WTC11 (cell line): ENCODE results near the gene BFSP1. TPM values are rescaled to one million over a fixed set of nuclear protein-coding genes. Genes with fewer than 3 reads are reported as not detected.

ENCODE experiments used
- ATAC-seq: fragments of 200-7000 bp; cut with Tn5 transposase; 2 replicates; pipeline ENCODE4 v1.10.0; 2021; ENCODE audit warnings: mild to moderate bottlenecking, moderate library complexity
- CTCF ChIA-PET: fragments of 300-600 bp; sonication (Branson Sonifier 250); formaldehyde crosslinking; loops from one replicate; lab custom pipeline; 2021; ENCODE audit warnings: antibody characterized with exemption; lab: Charles Lee
- POLR2A ChIA-PET: fragments of 350-600 bp; sonication (Branson Sonifier 250); formaldehyde crosslinking; loops from one replicate; lab custom pipeline; 2021; ENCODE audit warnings: antibody characterized with exemption; lab: Charles Lee
- DNase-seq: peaks from one replicate; pipeline ENCODE4 v3.0.0; 2021; ENCODE audit warnings: low spot score
- H3K27ac Mint-ChIP-seq: 2 replicates; pipeline ENCODE4 v1.8.0; 2021; ENCODE audit warnings: mixed read lengths
- H3K27me3 Mint-ChIP-seq: 2 replicates; pipeline ENCODE4 v1.8.0; 2021; ENCODE audit warnings: low read depth, mild to moderate bottlenecking, moderate library complexity, mixed read lengths
- H3K36me3 Mint-ChIP-seq: 2 replicates; pipeline ENCODE4 v1.8.0; 2021; ENCODE audit warnings: mixed read lengths
- H3K4me1 Mint-ChIP-seq: 2 replicates; pipeline ENCODE4 v1.8.0; 2022; ENCODE audit warnings: mixed read lengths
- H3K4me3 Mint-ChIP-seq: 2 replicates; pipeline ENCODE4 v1.8.0; 2021; ENCODE audit warnings: mild to moderate bottlenecking, moderate library complexity, mixed read lengths
- H3K9me3 Mint-ChIP-seq: 2 replicates; pipeline ENCODE4 v1.8.0; 2021; ENCODE audit warnings: mixed read lengths
- ATF6 ChIP-seq: sonication (generic); formaldehyde crosslinking; IDR thresholded peaks from 2 replicates; pipeline ENCODE4 v1.8.1; 2023; ENCODE audit warnings: mild to moderate bottlenecking, missing genetic modification reagents
- CBFB ChIP-seq: sonication (generic); formaldehyde crosslinking; IDR thresholded peaks from 2 replicates; pipeline ENCODE4 v1.8.1; 2022; ENCODE audit warnings: mild to moderate bottlenecking, low read depth, missing genetic modification reagents
- CTCF ChIP-seq: fragments of 200-600 bp; IDR thresholded peaks from 2 replicates; pipeline ENCODE4 v1.8.0; 2022; ENCODE audit warnings: antibody characterized with exemption
- ESRRA ChIP-seq: sonication (generic); formaldehyde crosslinking; IDR thresholded peaks from 2 replicates; pipeline ENCODE4 v1.8.1; 2022; ENCODE audit warnings: mild to moderate bottlenecking, missing genetic modification reagents, borderline replicate concordance
- ETV6 ChIP-seq: sonication (generic); formaldehyde crosslinking; IDR thresholded peaks from 2 replicates; pipeline ENCODE4 v1.8.1; 2022; ENCODE audit warnings: mild to moderate bottlenecking, missing genetic modification reagents
- FOXJ3 ChIP-seq: sonication (generic); formaldehyde crosslinking; IDR thresholded peaks from 2 replicates; pipeline ENCODE4 v1.9.0; 2021; ENCODE audit warnings: missing genetic modification reagents, mild to moderate bottlenecking, borderline replicate concordance
- GABPB1 ChIP-seq: sonication (generic); formaldehyde crosslinking; IDR thresholded peaks from 2 replicates; pipeline ENCODE4 v1.8.1; 2023; ENCODE audit warnings: mild to moderate bottlenecking, missing genetic modification reagents
- GRHL2 ChIP-seq: fragments of 250-450 bp; sonication (Bioruptor Pico); IDR thresholded peaks from 2 replicates; pipeline ENCODE4 v1.8.0; 2022; ENCODE audit warnings: mild to moderate bottlenecking, moderate library complexity; ENCODE audit not compliant: insufficient replicate concordance, severe bottlenecking
- MAX ChIP-seq: sonication (generic); formaldehyde crosslinking; IDR thresholded peaks from 2 replicates; pipeline ENCODE4 v1.8.0; 2022; ENCODE audit warnings: mild to moderate bottlenecking, missing genetic modification reagents
- NFATC4 ChIP-seq: fragments of 250-450 bp; sonication (Bioruptor Pico); IDR thresholded peaks from 2 replicates; pipeline ENCODE4 v1.9.0; 2021; ENCODE audit warnings: mild to moderate bottlenecking
- PRRX2 ChIP-seq: fragments of 250-450 bp; sonication (Bioruptor Pico); IDR thresholded peaks from 2 replicates; pipeline ENCODE4 v1.8.0; 2021; ENCODE audit warnings: mild to moderate bottlenecking
- RELA ChIP-seq: sonication (generic); formaldehyde crosslinking; IDR thresholded peaks from 2 replicates; pipeline ENCODE4 v1.8.1; 2022; ENCODE audit warnings: missing genetic modification reagents, mild to moderate bottlenecking, borderline replicate concordance
- SMAD4 ChIP-seq: sonication (generic); formaldehyde crosslinking; IDR thresholded peaks from 2 replicates; pipeline ENCODE4 v1.8.0; 2022; ENCODE audit warnings: mild to moderate bottlenecking, missing genetic modification reagents
- SOX15 ChIP-seq: fragments of 250-450 bp; sonication (Bioruptor Pico); IDR thresholded peaks from 2 replicates; pipeline ENCODE4 v1.9.0; 2021; ENCODE audit warnings: mild to moderate bottlenecking
- TEAD4 ChIP-seq: sonication (generic); formaldehyde crosslinking; IDR thresholded peaks from 2 replicates; pipeline ENCODE4 v1.8.0; 2022; ENCODE audit warnings: mild to moderate bottlenecking, missing genetic modification reagents
- ZNF671 ChIP-seq: fragments of 250-450 bp; sonication (Bioruptor Pico); IDR thresholded peaks from 2 replicates; pipeline ENCODE4 v1.8.0; 2021; ENCODE audit warnings: mild to moderate bottlenecking
- total RNA-seq: library from RNA; stranded (reverse); gene quantifications from 3 replicates; pipeline ENCODE4 v1.2.3, GENCODE V29; 2021
- TF ChIP-seq, protein P1 (sequence below): sonication (generic); formaldehyde crosslinking; conservative IDR thresholded peaks from 2 replicates; pipeline ENCODE4 v1.8.1; 2022; ENCODE audit warnings: mild to moderate bottlenecking, missing genetic modification reagents
- TF ChIP-seq, protein P2 (sequence below): fragments of 250-450 bp; sonication (Bioruptor Pico); IDR thresholded peaks from 2 replicates; pipeline ENCODE4 v2.1.2; 2022; ENCODE audit warnings: mild to moderate bottlenecking, moderate library complexity
- TF ChIP-seq, protein P3 (sequence below): fragments of 250-450 bp; sonication (Bioruptor Pico); IDR thresholded peaks from 2 replicates; pipeline ENCODE4 v1.9.0; 2021; ENCODE audit warnings: mild to moderate bottlenecking

Gene BFSP1
- total RNA-seq, 1 experiment from 2014 or later = 3.0 TPM

DNA sequence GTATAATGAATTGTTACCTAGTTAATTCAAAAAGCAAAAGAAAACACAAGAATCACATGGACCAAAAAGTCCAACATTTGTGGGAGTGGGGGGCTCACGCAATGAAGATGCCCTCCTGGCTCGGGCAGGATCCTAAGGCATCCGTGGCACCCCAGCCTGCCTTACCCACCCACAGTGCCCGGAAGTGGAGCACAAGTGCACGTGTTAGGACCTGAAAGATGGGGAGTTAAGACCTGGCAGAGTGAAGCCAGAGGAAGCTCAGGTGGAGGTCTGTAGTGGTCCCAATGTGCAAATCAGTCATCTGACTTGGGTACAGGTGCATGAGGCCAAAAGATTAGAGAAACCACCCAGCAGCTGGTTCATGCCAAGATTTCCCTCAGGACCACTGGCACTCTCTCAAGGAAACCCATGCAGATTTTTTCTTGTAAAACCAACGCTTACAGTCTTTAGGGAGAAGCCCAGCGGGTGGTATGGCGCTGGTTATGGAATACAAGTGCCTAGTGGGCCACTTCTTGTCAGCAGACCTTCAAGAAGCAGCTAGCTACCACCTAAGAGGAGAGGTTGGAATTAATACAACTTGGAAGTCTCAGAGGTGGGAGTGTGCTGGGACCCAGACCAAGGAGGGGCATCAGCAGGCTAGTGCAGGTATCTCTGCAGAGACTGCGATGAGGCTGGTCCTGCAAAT, 42.1 kb downstream of the BFSP1 start:
- H3K9me3 Mint-ChIP-seq = 0 out of 2 replicates have a peak, but pooled peaks cover 3% of the 10 kb centered on the region
- no peaks in the 10 kb centered on the region for H3K27me3 Mint-ChIP-seq
- ATAC-seq (no peak), DNase-seq (no peak)
- ChIA-PET CTCF (interaction anchor here (1.6 kb wide), 1 partner anchor 16 kb away, joined by 3 read pairs; no protein-coding TSS in a partner anchor), POLR2A (no interaction called here)
- no peak overlapping the region for H3K27ac Mint-ChIP-seq
- no peaks in the 10 kb centered on the region for H3K36me3 Mint-ChIP-seq
- H3K4me3 Mint-ChIP-seq = no peak overlapping the region
- no peaks in the 10 kb centered on the region for H3K4me1 Mint-ChIP-seq
- no peak for TF ChIP-seq ZNF671

DNA sequence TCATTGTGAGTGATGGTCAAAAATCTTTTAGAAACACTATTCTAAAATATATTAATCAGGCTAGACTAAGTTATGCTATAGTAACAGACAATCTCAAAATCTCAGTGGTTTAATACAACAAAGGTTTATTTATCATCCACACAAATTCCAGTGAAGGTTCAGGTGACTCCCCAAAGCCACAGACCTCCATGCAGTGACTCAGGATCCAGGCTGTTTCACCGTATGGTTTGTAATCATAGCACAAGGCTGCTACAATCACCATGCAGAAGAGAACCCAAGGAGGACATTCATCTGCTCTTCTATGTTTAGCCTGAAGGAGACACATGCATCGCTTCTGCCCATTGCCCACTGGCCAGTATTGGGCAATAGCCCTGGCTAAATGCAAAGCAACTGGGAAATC, 46.2 kb downstream of the BFSP1 start:
- Mint-ChIP-seq H3K36me3 (no peaks in the 10 kb centered on the region), H3K27me3 (no peaks in the 10 kb centered on the region; the same call in 1 of the 2 replicates)

GRCh38 chr20:17482536-17482935, 48.6 kb downstream of the BFSP1 start:
- Mint-ChIP-seq H3K4me3 (no peak overlapping the region), H3K27ac (no peak overlapping the region), H3K27me3 (no peaks in the 10 kb centered on the region; the same call in 1 of the 2 replicates), H3K4me1 (no peaks in the 10 kb centered on the region), H3K36me3 (no peaks in the 10 kb centered on the region), H3K9me3 (no peaks in the 10 kb centered on the region)
- ChIA-PET POLR2A (no interaction called here), CTCF (interaction anchor here (0.7 kb wide), 1 partner anchor 25 kb away, joined by 5 read pairs; no protein-coding TSS in a partner anchor)
- TF ChIP-seq, protein P1, sequence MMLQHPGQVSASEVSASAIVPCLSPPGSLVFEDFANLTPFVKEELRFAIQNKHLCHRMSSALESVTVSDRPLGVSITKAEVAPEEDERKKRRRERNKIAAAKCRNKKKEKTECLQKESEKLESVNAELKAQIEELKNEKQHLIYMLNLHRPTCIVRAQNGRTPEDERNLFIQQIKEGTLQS (CRISPR knock-in tag) = no peak
- DNase-seq = no peak
- ATAC-seq = no peak

More for the DNA sequence above, 46.2 kb downstream of the BFSP1 start:
- Mint-ChIP-seq H3K27ac (no peak overlapping the region), H3K4me3 (no peak overlapping the region), H3K4me1 (no peaks in the 10 kb centered on the region), H3K9me3 (no peaks in the 10 kb centered on the region)
- DNase-seq (no peak), ATAC-seq (no peak)
- CTCF ChIA-PET = no interaction called here
- TF ChIP-seq GABPB1 (CRISPR knock-in tag) (no peak), ATF6 (no peak), NFATC4 (CRISPR knock-in tag) (no peak), TEAD4 (CRISPR knock-in tag) (no peak), ETV6 (no peak), MAX (CRISPR knock-in tag) (no peak), CBFB (CRISPR knock-in tag) (no peak), ESRRA (no peak), SOX15 (no peak)
- TF ChIP-seq, protein P2, sequence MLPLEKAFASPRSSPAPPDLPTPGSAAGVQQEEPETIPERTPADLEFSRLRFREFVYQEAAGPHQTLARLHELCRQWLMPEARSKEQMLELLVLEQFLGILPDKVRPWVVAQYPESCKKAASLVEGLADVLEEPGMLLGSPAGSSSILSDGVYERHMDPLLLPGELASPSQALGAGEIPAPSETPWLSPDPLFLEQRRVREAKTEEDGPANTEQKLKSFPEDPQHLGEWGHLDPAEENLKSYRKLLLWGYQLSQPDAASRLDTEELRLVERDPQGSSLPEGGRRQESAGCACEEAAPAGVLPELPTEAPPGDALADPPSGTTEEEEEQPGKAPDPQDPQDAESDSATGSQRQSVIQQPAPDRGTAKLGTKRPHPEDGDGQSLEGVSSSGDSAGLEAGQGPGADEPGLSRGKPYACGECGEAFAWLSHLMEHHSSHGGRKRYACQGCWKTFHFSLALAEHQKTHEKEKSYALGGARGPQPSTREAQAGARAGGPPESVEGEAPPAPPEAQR (CRISPR knock-in tag) = no peak
- POLR2A ChIA-PET = no interaction called here

DNA sequence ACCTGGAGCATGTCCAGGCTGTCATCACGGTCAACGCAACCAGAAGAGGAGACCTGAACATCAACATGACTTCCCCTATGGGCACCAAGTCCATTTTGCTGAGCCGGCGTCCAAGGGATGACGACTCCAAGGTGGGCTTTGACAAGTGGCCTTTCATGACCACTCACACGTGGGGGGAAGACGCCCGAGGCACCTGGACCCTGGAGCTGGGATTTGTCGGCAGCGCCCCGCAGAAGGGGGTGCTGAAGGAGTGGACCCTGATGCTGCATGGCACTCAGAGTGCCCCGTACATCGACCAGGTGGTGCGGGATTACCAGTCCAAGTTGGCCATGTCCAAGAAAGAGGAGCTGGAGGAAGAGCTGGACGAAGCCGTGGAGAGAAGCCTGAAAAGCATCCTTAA, 49.5 kb downstream of the BFSP1 start:
- Mint-ChIP-seq H3K4me1 (no peaks in the 10 kb centered on the region), H3K27ac (no peak overlapping the region), H3K9me3 (no peaks in the 10 kb centered on the region), H3K27me3 (no peaks in the 10 kb centered on the region; the same call in 1 of the 2 replicates), H3K36me3 (no peaks in the 10 kb centered on the region), H3K4me3 (no peak overlapping the region)
- POLR2A ChIA-PET = no interaction called here
- CTCF ChIA-PET = no interaction called here
- ATAC-seq = no peak
- DNase-seq = no peak
- TF ChIP-seq RELA = no peak
- no peak for TF ChIP-seq ATF6
- TF ChIP-seq GRHL2 (CRISPR knock-in tag) = no peak
- TF ChIP-seq PRRX2 (CRISPR knock-in tag) = no peak
- no peak for TF ChIP-seq SMAD4
- no peak for TF ChIP-seq FOXJ3 (CRISPR knock-in tag)
- TF ChIP-seq, protein P3, sequence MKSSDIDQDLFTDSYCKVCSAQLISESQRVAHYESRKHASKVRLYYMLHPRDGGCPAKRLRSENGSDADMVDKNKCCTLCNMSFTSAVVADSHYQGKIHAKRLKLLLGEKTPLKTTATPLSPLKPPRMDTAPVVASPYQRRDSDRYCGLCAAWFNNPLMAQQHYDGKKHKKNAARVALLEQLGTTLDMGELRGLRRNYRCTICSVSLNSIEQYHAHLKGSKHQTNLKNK (CRISPR knock-in tag) = no peak
- TF ChIP-seq MAX (CRISPR knock-in tag) = no peak
- no peak for TF ChIP-seq CTCF
- no peak for TF ChIP-seq CBFB (CRISPR knock-in tag)
